Right atrium auricular region (tissue), 2 donors: Measurements from ENCODE around the gene CDK14. TPM values are rescaled to one million over a fixed set of nuclear protein-coding genes. Genes with fewer than 3 reads are reported as not detected.

Experiments
- DNase-seq: peaks from one replicate; pipeline ENCODE4 v3.0.0-alpha.2; 2019; ENCODE audit warnings: low spot score
- H3K27ac ChIP-seq, 2 donors: fragments of 200-600 bp; sonication (generic); 1 replicate in 1 of 2; 2 replicates in 1 of 2; pipeline ENCODE4 v1.5.1; 2016 to 2019
- H3K27me3 ChIP-seq, 2 donors: fragments of 200-600 bp; sonication (generic); one replicate each; pipeline versions ENCODE4 v1.5.1 to v1.6.0; 2017 to 2019
- H3K36me3 ChIP-seq: fragments of 200-600 bp; sonication (generic); one replicate; pipeline ENCODE4 v1.5.1; 2016
- H3K4me1 ChIP-seq, 2 donors: fragments of 200-600 bp; sonication (generic); one replicate each; pipeline versions ENCODE4 v1.5.1 to v1.6.0; 2017 to 2019
- H3K4me3 ChIP-seq, 2 donors: fragments of 200-600 bp; sonication (generic); 1 replicate in 1 of 2; 2 replicates in 1 of 2; pipeline ENCODE4 v1.5.1; 2017 to 2019; ENCODE audit warnings: mild to moderate bottlenecking in 1 of 2, moderate library complexity in 1 of 2
- H3K9me3 ChIP-seq, 2 donors: fragments of 200-600 bp; sonication (generic); one replicate each; pipeline ENCODE4 v1.5.1; 2019
- total RNA-seq, 2 donors: library from RNA; depleted of rRNA; stranded (reverse); fragments of >200 nt; gene quantifications; one replicate each; pipeline ENCODE4 v1.1.0, GENCODE V29; 2016
- TF ChIP-seq, protein P1 (sequence below), 2 donors: fragments of 200-600 bp; sonication (generic); IDR thresholded peaks; one replicate each; pipeline ENCODE4 v1.5.1; 2019; ENCODE audit warnings: antibody characterized with exemption in 2 of 2

The CDK14 gene
- total RNA-seq, 2 donors from 2014 or later, result 21.5 to 37.9 TPM

DNA sequence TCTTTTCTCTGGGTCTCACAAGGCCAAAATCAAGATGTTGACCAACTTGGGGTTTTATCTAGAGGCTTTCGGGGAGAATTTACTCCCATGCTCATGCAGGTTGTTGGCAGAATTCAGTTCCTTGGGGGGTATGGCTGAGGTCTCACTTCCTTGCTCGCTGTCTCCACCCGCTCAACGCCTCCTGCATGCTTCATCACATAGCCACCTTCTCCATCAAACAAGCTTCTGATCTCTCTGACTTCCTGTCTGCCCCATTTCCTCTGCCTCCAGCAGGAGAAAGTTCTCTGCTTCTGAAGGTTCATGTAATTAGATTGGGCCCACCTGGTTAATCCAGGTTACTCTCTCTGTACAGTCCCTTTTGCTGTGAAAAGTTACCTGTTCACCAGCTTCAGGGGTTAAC lies 489.1 kb downstream of the CDK14 start:
- DNase-seq, result no peak
- peak overlapping the region; percentile 28 to 71 for H3K27ac ChIP-seq
- H3K36me3 ChIP-seq, result no peaks in the 10 kb centered on the region
- H3K4me1 ChIP-seq, result peaks cover 0 to 36% of the 10 kb centered on the region in 2 donors
- no peaks in the 10 kb centered on the region for H3K9me3 ChIP-seq
- TF ChIP-seq, protein P1, sequence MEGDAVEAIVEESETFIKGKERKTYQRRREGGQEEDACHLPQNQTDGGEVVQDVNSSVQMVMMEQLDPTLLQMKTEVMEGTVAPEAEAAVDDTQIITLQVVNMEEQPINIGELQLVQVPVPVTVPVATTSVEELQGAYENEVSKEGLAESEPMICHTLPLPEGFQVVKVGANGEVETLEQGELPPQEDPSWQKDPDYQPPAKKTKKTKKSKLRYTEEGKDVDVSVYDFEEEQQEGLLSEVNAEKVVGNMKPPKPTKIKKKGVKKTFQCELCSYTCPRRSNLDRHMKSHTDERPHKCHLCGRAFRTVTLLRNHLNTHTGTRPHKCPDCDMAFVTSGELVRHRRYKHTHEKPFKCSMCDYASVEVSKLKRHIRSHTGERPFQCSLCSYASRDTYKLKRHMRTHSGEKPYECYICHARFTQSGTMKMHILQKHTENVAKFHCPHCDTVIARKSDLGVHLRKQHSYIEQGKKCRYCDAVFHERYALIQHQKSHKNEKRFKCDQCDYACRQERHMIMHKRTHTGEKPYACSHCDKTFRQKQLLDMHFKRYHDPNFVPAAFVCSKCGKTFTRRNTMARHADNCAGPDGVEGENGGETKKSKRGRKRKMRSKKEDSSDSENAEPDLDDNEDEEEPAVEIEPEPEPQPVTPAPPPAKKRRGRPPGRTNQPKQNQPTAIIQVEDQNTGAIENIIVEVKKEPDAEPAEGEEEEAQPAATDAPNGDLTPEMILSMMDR (IDR thresholded peaks at IDR 0.05), result no peak
- H3K4me3 ChIP-seq, result no peak overlapping the region
- H3K27me3 ChIP-seq, result no peaks in the 10 kb centered on the region

DNA sequence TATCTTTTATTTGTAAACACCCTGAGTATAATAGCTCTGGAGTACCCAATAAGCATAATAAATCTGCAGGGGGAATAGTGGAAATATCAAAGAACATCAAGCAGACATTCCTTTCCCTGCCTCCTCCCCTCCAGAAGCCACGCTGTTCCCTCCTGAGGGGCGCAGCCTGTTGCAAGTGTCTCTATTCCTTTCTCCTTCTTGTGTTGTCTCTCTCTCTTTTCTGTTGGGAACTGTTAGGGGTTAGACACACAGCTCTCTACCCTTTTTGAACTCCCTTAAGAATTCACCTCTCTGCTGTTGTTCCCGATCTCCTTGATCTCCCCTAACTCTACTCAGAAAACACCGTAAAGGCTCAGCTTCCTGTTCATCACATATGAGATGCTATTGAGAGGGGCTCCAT lies 490.1 kb downstream of the CDK14 start:
- Histone ChIP-seq H3K36me3 (no peaks in the 10 kb centered on the region), H3K4me3 (no peak overlapping the region), H3K27ac (peak overlapping the region in 1 of 2 donors; percentile 71), H3K4me1 (peaks cover 0 to 39% of the 10 kb centered on the region in 2 donors), H3K9me3 (no peaks in the 10 kb centered on the region), H3K27me3 (no peaks in the 10 kb centered on the region)
- TF ChIP-seq, protein P1 (IDR thresholded peaks at IDR 0.05), result no peak
- no peak for DNase-seq

DNA sequence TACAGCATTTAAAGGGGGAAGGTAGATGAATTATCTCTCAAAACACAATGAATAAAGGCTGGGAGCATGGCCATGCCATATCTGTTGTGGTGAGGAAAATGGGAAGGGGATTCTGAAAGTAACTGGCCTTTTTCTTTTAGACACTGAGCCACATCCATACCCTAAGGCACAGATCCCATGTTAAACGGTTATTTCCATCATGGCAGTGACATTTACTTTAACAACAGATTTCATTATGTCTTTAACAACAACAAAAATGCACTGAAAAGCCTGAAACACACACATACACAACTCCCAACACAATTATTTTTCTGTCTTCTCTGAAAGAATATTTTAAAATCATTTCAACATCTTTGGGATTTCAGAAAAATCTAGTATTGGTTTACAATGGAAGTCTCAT lies 492.0 kb downstream of the CDK14 start:
- no peak for DNase-seq
- Histone ChIP-seq H3K27ac (no peak overlapping the region), H3K4me3 (no peak overlapping the region), H3K9me3 (no peaks in the 10 kb centered on the region), H3K36me3 (no peaks in the 10 kb centered on the region), H3K4me1 (peaks cover 0 to 22% of the 10 kb centered on the region in 2 donors), H3K27me3 (no peaks in the 10 kb centered on the region)
- TF ChIP-seq, protein P1 (IDR thresholded peaks at IDR 0.05), result no peak

DNA sequence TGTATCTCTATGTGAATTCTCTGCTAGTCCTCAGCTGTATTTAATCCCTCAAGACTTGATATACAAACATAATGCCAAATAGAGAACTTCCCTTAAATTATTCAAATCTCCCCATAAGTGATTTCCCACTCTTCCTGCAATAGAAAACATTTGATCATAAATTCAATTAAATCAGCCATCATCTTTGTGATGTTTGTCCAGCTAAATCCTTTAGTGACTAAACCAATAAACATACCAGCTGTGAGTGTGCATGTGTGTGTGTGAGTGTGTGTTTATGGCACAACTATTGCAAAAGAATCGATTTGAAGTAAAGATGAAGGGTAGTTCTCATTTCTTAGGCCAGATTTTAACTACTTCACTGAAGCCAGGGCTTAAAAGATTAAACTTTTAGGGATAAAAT lies 492.6 kb downstream of the CDK14 start:
- Histone ChIP-seq H3K27me3 (no peaks in the 10 kb centered on the region), H3K36me3 (no peaks in the 10 kb centered on the region), H3K27ac (no peak overlapping the region), H3K4me3 (no peak overlapping the region), H3K4me1 (peaks cover 0 to 17% of the 10 kb centered on the region in 2 donors), H3K9me3 (no peaks in the 10 kb centered on the region)
- DNase-seq, result no peak
- TF ChIP-seq, protein P1 (IDR thresholded peaks at IDR 0.05), result no peak

DNA sequence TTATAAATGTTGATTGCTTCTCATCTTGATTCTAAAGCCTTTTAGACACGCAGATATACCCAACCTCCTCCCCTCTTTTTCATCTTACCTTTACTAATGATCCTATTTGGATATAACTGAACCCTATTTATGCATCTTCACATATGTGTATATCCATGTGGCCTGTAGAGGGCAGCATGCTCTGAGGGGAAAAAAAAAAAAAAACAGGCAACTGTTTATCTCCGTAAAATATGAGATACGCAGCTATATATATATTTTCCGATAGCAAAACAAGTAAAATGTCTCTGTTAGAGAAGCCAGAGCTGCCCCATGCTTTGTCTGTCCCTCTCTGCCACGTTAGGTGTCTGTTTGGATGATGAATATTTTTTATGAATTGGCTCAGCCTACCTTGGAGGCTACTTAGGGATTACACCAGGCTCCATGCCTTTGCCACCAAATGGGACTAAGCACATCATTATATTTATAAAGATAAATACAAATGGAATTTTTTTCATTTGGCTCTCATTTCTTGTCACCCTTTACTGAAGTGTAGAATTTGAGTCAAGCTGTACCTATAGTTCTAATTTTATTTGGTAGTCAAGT lies 493.4 kb downstream of the CDK14 start:
- Histone ChIP-seq H3K4me3 (peak overlapping the region in 1 of 2 donors; percentile 33), H3K4me1 (peaks cover 0 to 9% of the 10 kb centered on the region in 2 donors), H3K27ac (peak overlapping the region in 1 of 2 donors; percentile 64), H3K36me3 (no peaks in the 10 kb centered on the region), H3K9me3 (no peaks in the 10 kb centered on the region), H3K27me3 (no peaks in the 10 kb centered on the region)
- no peak for DNase-seq
- TF ChIP-seq, protein P1 (IDR thresholded peaks at IDR 0.05), result peak; percentile 60 to 82

DNA sequence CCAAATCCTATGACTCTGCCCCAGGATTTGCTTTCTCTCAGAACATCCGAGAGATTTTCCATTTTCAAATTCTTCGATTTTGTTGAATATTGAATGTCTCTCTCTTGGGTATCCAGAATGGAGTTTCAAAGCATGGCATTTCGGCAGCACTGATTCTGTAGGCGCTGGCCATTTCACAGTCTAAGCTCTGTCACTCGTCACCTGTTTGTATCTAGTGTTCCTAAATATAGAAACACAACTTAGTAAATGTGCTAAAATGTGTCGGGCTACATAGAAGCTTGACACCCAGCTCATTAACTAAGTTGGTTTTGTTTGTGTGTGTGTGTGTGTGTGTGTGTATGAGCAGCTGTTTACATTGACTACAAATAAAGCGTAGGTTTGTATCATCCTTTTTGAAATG lies 494.6 kb downstream of the CDK14 start:
- DNase-seq, result no peak
- Histone ChIP-seq H3K36me3 (no peaks in the 10 kb centered on the region), H3K9me3 (no peaks in the 10 kb centered on the region), H3K4me1 (peaks cover 0 to 8% of the 10 kb centered on the region in 2 donors), H3K27me3 (no peaks in the 10 kb centered on the region), H3K27ac (peak overlapping the region; percentile 3 to 64), H3K4me3 (no peak overlapping the region)
- TF ChIP-seq, protein P1 (IDR thresholded peaks at IDR 0.05), result no peak
